Measurements from ENCODE around the gene GRIA3.

DNA sequence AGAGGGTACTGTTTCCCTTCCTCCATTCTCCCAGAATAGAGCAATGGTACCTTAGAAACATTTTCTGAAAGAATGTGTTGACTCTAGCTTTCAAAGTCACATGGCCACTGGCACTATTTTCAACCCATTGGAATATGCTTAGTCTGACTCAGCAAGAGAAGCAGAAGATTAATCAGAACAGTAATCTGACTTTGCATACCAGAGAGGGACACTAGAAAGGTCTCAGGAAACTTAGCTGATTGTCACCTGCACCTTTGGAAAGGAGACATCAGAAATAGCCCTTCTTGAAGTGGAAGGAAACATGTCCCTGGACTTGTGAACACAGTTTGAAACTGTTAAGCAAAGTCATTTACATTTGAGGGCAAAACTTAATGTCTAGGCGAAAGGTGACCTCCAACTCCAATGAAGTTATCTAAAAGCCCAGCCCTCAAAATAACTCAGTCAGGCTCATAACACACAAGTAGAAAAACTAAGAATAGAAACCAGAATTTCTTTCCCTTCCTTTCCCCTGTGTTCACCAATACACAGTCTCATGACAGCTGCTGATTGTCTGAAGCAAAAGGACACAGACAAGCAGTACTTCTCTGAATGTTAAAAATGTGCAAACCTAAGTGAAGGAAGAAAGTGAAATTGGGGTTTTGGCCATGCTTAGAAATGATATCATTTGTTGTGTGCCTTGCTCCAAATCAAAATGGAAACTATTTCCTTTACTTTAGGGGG lies 270.8 kb downstream of the GRIA3 start:
- TF ChIP-seq, protein P1, sequence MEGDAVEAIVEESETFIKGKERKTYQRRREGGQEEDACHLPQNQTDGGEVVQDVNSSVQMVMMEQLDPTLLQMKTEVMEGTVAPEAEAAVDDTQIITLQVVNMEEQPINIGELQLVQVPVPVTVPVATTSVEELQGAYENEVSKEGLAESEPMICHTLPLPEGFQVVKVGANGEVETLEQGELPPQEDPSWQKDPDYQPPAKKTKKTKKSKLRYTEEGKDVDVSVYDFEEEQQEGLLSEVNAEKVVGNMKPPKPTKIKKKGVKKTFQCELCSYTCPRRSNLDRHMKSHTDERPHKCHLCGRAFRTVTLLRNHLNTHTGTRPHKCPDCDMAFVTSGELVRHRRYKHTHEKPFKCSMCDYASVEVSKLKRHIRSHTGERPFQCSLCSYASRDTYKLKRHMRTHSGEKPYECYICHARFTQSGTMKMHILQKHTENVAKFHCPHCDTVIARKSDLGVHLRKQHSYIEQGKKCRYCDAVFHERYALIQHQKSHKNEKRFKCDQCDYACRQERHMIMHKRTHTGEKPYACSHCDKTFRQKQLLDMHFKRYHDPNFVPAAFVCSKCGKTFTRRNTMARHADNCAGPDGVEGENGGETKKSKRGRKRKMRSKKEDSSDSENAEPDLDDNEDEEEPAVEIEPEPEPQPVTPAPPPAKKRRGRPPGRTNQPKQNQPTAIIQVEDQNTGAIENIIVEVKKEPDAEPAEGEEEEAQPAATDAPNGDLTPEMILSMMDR (conservative IDR thresholded peaks at IDR 0.05; ENCODE audit: low read depth, low read length): no peak
- TF ChIP-seq EZH2 (IDR thresholded peaks at IDR 0.05; ENCODE audit: borderline replicate concordance, low read depth, low read length, poor library complexity, severe bottlenecking): no peak
